OCI-LY7 (cell line): ENCODE measurements around the gene PDZRN3.

Experiments used
- CTCF ChIP-seq: fragments of 200-600 bp; sonication (generic); conservative IDR thresholded peaks from 2 replicates; pipeline ENCODE4 v1.5.1; 2014; ENCODE audit warnings: mild to moderate bottlenecking, antibody characterized with exemption, low read length, moderate library complexity, mixed read lengths
- EZH2phosphoT487 ChIP-seq: fragments of 200-600 bp; sonication (generic); IDR thresholded peaks from 2 replicates; pipeline ENCODE4 v1.6.1; 2018; ENCODE audit warnings: low read depth, borderline replicate concordance, mild to moderate bottlenecking, mixed run types, antibody characterized with exemption, low read length, moderate library complexity, mixed read lengths

GRCh38 chr3:73475717-73476116 is 149.0 kb downstream of the PDZRN3 start:
- TF ChIP-seq CTCF (no peak), EZH2phosphoT487 (no peak)
